Ovary (tissue), 3 donors: ENCODE data around the gene ARHGEF10L.

Experiments
- EP300 ChIP-seq: sonication (generic); formaldehyde crosslinking; IDR thresholded peaks from one replicate; pipeline ENCODE4 v1.6.1; 2017; ENCODE audit warnings: antibody characterized with exemption
- POLR2A ChIP-seq: fragments of 450-650 bp; IDR thresholded peaks from one replicate; pipeline ENCODE4 v1.6.1; 2017; ENCODE audit warnings: antibody characterized with exemption, mild to moderate bottlenecking, moderate library complexity
- TF ChIP-seq, protein P1 (sequence below), 3 donors: fragments of 450-650 bp in 2 of 3; fragments of 200-600 bp in 1 of 3; IDR thresholded peaks; one replicate each; pipeline versions ENCODE4 v1.5.1 to v1.8.0; 2016 to 2022; ENCODE audit warnings: antibody characterized with exemption in 3 of 3, mild to moderate bottlenecking in 1 of 3
- donor health status: DM: no; HTN: no; CAD: no.

DNA sequence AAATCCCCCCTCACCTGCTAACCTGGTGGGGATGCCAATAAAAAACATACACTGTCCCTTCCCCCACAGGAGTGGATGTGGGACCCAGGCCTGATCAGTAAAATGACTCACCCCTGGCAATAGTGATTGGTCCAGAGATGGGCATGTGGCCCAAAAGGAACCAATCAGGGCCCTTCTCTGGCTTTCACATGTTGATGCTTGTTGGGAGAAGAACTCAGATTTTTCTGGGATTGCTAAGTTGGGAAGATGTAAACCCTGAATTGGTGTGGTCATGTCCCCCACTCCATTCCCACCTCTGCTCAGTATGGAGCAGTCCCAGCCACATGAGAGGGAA lies 172.0 kb downstream of the ARHGEF10L start:
- TF ChIP-seq, protein P1, sequence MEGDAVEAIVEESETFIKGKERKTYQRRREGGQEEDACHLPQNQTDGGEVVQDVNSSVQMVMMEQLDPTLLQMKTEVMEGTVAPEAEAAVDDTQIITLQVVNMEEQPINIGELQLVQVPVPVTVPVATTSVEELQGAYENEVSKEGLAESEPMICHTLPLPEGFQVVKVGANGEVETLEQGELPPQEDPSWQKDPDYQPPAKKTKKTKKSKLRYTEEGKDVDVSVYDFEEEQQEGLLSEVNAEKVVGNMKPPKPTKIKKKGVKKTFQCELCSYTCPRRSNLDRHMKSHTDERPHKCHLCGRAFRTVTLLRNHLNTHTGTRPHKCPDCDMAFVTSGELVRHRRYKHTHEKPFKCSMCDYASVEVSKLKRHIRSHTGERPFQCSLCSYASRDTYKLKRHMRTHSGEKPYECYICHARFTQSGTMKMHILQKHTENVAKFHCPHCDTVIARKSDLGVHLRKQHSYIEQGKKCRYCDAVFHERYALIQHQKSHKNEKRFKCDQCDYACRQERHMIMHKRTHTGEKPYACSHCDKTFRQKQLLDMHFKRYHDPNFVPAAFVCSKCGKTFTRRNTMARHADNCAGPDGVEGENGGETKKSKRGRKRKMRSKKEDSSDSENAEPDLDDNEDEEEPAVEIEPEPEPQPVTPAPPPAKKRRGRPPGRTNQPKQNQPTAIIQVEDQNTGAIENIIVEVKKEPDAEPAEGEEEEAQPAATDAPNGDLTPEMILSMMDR (IDR thresholded peaks at IDR 0.05), result no peak
- TF ChIP-seq POLR2A (no peak), EP300 (no peak)
